HG03520 (cell line): ENCODE results near the gene CCM2L.

Source experiments
- ATAC-seq: cut with Tn5 transposase; IDR thresholded peaks from one replicate; pipeline ENCODE4 v1.9.1; 2021; ENCODE audit warnings: mild to moderate bottlenecking, moderate library complexity; ENCODE audit not compliant: unreplicated experiment

CCM2L gene

DNA sequence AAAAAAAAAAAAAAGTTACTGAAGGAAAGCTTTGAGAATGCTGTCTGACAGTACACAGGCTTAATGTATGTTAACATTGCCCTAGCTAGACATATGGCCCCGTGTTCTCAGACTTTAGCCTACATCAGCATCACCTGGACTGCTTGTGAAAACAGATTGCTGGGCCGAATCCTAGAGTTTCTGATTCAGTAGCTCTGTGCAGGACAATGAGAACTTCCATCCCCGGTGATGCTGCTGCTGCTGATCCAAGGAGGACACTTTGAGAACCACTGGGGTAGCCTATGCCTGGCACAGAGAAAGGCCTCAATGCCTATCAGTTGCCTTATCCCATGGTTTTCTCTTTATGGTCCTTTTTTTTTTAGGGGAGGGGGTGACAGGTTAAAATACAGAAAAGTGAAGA lies 43.4 kb downstream of the CCM2L start:
- no peak for ATAC-seq

DNA sequence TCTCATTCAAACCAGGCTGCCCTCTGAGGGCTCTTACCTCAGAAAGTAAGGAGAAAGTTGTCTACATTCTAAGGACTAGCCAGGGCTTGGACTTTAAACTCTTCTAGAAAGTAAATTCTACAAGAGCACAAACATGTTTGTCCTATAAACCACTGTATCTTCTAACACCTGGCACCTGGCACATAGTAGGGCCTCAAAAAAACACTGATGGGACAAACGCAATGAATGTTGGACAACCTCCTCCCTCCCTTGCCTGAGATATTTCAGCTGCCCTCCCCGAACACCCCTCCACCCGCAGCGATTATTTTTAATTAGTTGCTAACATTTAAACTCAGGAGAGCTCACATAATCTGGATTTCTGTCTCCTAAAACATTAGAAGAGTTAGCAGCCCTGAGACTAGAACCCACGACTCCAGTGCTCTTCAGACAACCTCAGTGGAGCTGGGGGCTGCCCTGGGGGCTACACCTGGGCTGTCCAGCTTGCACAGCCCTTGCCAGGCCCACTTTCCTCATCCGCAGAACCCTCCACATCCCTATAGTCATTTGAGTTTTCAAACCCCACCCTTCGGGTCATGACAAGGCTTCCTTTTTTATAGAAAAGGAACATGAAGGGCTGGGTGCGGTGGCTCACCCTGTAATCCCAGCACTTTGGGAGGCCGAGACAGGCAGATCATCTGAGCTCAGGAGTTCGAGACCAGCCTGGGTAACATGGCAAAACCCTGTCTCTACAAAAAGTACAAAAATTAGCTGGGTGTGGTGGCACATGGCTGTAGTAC lies 46.7 kb downstream of the CCM2L start:
- ATAC-seq: no peak

DNA sequence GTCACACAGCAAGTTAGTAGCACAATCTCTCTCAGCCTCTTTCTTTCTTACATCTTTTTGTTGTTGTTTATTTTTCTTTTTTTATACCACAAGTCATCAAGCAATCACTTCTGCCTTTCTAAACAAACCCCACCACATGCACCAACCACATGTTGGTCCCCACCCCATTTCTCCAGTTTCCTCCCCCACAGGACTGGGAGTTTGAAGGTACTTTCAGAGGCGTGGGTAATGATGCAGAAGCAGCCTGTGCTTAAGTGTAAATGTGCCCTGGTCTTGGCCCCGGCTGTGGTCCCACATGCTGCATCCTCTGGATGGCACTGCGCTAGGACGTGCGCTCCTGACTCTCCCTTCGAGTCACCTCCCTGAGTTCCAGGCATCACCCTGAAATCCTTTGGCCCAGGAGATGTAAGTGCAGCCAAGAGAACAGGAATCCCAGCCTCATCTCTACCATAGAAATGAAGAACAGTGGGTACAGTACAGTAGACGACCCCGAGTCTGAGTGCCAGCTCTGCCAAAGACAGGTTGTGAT lies 47.5 kb downstream of the CCM2L start:
- no peak for ATAC-seq

DNA sequence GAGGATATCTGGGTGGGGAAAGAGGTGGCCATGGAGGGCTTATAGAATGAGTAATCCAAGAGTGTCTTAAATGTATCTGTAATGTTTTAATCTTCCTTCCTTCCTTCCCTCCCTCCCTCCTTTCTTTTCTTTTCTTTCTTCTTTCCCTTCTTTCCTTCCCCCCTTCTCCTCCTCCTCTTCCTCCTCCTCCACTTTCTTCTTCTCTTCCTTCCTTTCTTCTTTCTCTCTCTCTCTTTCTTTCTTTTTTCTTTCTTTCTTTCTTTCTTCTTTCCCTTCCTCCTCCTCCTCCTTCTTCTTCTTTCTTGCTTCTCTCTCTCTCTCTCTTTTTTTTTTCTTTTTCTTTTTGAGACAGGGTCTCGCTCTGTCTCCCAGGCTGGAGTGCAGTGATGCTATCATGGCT lies 49.0 kb downstream of the CCM2L start:
- ATAC-seq: no peak

DNA sequence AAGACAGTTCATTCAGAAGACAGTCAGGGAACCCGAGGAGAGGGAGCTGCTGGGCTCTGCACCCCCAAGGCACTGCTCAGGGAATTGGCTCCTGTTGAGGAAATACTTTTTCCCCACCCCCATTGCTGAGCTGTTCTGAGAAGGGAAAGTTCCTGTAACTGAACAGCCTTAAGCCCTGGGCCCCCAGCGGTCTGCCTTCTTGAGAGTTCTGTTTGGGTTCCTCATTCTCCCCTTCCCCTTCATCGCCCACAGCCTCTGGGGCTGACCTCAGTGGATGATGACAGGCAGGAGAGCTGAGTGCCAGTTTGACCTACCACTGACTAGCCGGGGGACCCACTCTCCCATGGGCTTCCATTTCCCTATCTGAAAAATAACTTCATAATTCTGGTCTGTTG lies 52.5 kb downstream of the CCM2L start:
- ATAC-seq: no peak

DNA sequence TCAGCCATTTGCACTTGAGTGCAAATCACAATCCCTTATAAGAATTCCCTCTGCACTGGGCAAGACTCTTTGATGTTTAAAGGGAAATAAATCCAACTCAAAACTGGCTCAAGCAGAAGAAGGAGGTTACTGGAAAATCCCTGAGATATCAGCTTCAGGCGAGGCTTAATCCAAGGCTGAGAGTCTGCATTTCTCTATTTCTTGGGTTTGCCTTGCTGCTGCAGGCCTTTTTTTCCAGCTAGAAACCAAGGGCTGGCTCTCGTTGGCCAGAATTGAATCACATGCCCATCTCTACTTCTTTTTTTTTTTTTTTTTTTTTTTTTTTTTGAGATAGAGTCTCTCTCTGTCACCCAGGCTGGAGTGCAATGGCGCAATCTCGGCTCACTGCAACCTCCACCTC lies 53.5 kb downstream of the CCM2L start:
- ATAC-seq: no peak

DNA sequence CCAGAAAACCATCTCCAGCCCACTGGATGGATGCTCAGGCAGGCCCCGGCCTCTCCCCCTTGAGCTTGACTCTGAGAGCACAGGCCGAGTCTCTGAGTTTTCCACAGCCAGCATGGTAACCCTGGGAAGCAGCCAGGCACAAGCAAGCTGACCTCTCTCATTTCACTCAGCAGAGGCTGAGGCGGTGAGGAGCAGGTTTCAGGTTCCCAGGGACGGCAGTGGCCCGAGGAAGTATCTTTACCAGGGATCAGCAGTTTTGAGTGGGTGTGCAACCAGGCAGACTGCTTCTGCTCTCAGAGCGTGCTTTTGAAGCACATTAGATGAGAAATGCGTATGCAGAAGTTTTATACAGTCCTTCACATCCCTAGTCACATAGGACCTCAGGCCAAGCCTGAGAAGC lies 54.4 kb downstream of the CCM2L start:
- ATAC-seq: no peak

DNA sequence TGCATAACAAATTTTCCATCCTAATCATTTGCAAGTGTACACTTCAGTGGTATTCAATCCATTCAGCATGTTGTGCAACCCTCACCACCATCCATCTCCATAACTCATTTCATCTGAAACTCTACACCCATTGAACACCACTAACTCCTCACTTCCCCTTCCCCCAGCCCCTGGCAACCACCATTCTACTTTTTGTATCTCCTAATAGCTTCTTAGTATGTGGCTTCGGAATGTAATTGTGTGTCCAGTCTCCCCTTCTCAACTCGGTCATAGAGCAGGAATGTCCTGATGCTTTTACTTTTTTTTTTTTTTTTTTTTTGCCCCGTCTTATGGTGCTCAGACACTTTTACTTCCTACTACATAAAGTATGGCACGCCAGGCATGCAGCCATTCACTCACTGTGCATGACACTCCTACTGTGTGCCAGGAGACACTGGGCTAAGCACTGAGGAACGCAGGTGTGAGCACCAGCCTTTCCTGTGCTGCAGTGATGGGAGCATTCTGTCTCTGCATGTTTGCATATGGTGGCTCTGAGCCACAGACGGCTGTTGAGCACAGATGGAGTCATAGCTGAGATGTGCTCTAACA lies 57.1 kb downstream of the CCM2L start:
- ATAC-seq: no peak

DNA sequence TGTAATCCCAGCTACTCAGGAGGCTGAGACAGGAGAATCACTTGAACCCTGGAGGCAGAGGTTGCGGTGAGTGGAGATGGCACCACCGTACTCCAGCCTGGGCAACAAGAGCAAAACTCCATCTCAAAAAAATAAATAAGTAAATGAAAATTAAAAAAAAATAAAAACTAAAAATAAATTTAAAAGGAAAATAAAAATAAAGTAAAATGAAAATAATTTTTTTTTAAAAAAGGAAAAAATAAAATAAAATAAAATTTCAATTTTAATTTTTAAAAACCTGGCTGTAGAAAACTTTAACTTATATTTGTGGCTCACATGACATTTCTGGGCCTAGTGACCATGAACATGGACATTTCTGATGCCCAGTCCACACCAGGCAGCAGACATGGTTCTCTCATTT lies 57.9 kb downstream of the CCM2L start:
- ATAC-seq: no peak

DNA sequence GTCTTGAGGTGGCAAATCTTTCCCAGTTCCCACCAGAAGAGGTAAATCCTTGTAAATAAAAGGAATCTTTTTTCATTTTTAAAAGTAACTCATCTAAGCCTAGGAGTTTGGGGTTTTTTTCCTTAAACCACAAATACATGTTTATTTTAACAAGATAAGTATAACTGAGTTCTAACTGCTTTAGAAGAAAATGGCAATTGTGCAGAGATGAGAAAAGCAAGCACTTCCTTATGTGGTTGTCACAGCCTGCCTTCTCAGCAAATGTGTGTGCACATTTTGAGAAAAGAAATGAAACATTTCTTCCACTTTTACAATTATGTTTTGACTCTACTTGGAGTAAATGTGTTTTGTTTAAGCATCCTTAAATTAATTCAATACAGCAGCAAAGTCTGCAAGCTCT lies 59.5 kb downstream of the CCM2L start:
- ATAC-seq: no peak

DNA sequence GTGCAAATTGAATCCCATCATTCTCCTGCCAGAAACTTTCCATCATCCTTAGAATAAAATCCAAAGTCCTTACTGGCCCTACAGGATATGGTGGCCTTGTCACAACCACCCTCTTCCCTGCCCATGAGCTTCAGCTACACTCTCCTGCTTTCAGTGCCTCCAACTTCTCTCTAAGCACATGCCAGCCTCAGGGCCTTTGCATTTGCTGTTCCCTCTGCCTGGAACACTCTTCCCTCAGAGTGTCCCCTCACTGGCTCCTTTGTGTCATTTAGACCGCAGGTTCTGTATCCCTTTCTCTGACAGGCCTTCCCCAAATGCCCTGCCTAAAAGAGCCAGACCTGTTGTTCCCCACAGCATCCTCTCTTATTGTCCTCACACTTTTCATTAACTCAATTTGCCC lies 60.0 kb downstream of the CCM2L start:
- ATAC-seq: no peak

DNA sequence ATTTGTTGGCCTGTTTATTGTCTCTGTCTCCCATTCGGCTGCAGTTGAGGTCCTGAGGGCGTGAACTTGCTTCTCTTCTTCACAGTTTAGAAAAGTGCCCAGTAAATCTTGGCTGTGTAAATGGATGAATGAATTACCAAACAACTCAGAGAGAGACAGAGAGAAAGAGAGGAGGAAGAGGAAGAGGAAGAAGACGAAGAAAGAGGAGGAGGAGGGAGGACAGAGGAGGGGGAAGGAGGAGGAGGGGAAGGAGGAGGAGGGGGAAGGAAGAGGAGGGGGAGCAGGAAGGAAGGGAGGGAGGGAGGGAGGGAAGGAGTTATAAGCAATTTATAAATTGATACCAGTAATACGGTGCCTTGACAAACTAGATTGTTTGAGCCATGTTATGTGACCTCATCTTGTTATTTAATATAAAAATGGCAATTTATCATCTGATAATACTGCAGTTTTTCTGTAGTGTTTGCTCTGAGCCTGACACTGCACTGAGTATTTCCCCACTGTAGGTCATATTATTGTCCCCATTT lies 60.5 kb downstream of the CCM2L start:
- ATAC-seq: no peak

DNA sequence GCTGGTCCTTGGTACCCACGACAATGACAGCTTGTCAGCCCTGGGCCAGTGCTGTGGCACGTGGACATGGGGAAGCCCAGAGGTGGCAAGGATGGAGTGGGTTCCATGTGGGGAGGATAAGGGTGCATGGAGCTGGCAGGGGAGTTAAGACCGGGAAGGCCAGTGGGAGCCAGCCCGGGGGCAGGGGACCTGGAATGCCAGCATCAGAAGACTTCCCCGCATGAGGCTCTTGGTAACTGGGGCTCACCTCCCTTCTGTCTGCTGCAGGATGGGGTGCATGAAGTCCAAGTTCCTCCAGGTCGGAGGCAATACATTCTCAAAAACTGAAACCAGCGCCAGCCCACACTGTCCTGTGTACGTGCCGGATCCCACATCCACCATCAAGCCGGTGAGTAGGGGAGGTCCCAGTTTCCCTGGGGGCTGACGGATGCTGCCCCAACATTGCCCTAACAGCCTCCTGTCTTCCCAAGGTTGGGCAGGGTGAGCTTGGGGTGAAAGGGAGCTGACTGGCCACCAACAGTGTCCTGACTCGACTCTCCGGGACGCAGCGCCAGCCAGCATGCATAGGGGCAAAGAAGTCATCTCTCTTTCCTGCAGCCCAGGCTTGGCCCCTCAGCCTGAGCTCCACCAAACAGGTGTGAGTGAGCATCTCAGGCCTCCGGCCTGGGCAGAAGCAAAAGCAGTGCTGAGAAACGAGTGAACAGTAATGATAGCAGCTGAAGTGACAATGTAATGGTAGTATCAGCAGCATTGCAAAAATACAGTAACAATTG lies 61.3 kb downstream of the CCM2L start:
- no peak for ATAC-seq

DNA sequence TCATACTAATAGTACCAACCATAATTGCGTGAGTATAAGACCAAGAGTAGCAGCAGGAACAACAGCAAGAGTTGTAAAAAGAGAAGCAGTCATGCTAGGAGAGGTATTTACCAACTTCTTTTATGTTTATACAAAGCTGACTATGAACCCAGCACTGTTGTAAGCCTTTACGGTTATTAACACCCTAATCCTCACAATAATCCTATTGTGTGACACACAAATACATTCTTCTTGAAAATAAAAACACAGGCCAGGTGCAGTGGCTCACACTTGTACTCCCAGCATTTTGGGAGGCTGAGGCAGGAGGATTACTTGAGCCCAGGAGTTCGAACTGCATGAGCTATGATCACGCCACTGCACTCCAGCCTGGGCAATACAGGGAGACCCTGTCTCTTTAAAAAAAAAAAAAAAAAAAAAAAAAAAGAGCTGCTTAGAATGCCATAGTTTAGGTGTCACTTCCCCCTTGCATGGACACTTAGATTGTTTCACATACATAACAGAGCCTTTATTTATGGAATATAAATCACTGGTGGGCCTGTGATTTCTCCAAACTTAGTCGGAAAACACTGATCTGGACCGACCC lies 62.0 kb downstream of the CCM2L start:
- no peak for ATAC-seq

DNA sequence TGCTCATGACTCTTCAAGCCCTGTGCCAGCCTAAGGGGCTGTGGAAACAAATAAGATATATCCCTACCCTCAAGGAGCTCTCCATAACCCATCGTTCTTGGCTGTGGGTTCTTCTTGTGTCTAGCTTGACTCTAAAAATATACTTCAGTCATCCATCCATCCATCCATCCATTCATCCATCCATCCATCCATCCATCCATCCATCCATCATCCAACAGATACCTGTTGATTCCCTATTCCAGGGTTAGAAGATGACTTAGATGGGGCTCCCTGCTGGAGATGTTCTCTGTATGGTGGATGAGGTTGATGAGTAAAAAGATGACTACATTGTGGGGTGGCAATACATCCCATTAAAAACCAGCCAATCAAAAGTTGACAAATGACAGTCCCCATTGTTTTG lies 65.3 kb downstream of the CCM2L start:
- ATAC-seq: no peak

DNA sequence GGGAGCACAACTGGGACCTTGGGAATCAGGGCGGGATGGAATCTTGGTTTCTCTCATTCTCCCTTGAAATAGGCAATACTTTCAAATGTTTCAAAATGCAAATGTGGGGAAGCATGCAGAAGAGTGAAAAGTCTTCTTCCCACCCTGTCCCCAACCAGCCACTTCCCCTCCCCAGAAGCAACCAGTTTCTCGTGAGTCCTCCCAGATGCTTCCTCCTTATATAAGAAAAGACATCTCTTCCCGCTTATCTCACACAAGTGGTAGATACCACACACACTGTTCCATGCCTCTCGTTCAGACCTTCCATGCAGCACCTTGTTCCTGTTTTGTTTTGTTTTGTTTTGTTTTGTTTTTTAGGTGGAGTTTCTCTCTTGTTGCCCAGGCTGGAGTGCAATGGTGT lies 67.0 kb downstream of the CCM2L start:
- ATAC-seq: no peak

DNA sequence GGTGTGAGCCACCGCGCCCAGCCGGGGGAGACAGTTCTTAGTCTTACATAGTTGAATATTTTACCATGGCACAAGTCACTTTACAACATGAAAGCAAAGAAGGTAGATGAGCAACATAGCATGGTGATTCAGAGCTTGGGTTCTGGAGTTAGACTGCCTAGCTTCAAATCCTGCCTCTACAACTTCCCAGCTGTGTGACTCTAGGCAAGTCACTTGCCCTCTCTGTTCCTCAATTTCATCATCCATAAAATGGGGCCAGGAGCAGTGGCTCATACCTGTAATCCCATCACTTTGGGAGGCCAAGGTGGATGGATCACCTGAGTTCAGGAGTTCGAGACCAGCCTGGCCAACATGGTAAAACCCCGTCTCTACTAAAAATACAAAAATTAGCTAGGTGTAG lies 68.1 kb downstream of the CCM2L start:
- ATAC-seq: no peak

DNA sequence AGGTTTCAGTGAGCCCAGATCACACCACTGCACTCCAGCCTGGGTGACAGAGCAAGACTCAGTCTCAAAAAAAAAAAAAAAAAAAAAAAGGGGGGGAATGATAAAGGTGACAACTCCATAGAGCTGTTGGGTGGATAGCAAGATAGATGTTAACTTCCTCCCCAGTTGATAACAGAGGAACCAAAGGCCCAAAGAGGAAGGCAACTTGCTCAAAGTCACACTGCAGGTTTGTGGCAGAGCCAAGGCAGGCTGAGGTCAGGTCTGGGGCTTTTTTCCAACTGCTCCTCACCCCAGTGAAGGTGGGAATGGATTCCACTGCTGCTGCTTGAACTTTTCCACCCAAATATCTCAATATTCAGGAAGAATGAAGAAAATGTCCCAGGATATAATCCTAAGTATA lies 68.6 kb downstream of the CCM2L start:
- ATAC-seq: no peak

DNA sequence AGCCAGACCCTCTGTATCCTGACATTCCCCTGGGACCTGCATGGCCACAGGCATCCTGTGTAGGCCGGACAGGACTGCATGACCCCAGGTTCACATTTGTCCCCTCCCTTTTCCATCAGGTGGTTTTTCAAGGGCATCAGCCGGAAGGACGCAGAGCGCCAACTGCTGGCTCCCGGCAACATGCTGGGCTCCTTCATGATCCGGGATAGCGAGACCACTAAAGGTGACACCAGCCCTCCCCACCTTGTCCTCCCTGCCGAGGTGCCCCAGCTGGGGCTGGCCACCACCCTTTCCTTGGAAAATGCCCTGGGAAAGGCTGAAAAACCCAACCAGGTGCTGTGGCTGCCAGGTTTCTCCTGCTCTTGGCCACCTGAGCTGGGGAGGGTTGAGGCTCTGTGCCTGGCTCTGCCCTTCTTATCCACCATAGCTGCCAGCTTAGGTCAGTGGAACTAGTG lies 69.4 kb downstream of the CCM2L start:
- ATAC-seq: no peak

DNA sequence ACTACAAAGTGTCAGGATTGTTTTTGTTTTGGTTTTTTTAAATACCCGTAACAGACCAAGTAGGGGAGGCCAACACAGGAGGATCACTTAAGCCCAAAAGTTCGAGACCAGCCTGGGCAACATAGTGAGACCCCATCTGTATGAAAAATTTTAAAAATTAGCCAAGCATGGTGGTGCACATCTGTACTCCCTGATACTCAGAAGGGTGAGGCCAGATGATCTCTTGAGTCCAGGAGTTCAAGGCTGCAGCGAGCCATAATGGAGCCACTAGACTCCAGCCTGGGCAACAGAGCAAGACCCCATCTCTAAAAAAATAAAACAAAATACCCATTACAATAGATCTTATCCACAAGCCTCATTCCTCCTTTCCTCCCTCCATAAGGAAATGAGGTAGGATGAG lies 70.5 kb downstream of the CCM2L start:
- ATAC-seq: no peak
